Right cardiac atrium (tissue), 5 donors: ENCODE measurements around the gene MEP1A. TPM values are rescaled to one million over a fixed set of nuclear protein-coding genes. Genes with fewer than 3 reads are reported as not detected.
"Not testable (repeated sequence)": the region's sequence is repeated elsewhere in the genome, so short reads cannot be mapped to it uniquely, and the experiment has no call there.

Experiments used
- ATAC-seq, 2 donors: fragments of 200-7000 bp; cut with Tn5 transposase; one replicate each; pipeline versions ENCODE4 v1.8.0 to v1.9.1; 2020; ENCODE audit warnings: moderate library complexity in 2 of 2, mild to moderate bottlenecking in 1 of 2
- DNase-seq, 3 donors: peaks; one replicate each; pipeline ENCODE4 v3.0.0-alpha.2; 2020
- H3K27ac ChIP-seq: one replicate; pipeline ENCODE4 v1.5.1; 2013; ENCODE audit warnings: mild to moderate bottlenecking, low read length, control low read depth, moderate library complexity
- H3K27me3 ChIP-seq: one replicate; pipeline ENCODE4 v1.6.1; 2013; ENCODE audit not compliant: control insufficient read depth, insufficient read depth
- H3K4me1 ChIP-seq: one replicate; pipeline ENCODE4 v1.6.1; 2013; ENCODE audit warnings: low read length; ENCODE audit not compliant: control insufficient read depth, insufficient read depth
- H3K4me3 ChIP-seq: one replicate; pipeline ENCODE4 v1.5.1; 2013; ENCODE audit warnings: low read length, control low read depth
- H3K9me3 ChIP-seq: one replicate; pipeline ENCODE4 v1.6.1; 2013; ENCODE audit warnings: low read length; ENCODE audit not compliant: control insufficient read depth
- WGBS: extraction: QIAGEN DNeasy Blood & Tissue Kit; methylation state at CpG from one replicate; pipeline ENCODE4 v1.1.7; 2013; 5-methylcytosine and 5-hydroxymethylcytosine counted together
- intact Hi-C, 4 donors: fragments of 100-400 bp; cut with DNase I; formaldehyde crosslinking; loops; one replicate each; pipeline versions ENCODE4 v1.11.0 to v1.14.0; 2022 to 2023
- polyA plus RNA-seq: library from polyadenylated mRNA; stranded (reverse); fragments of 200-250 nt; gene quantifications from one replicate; pipeline ENCODE4 v1.2.3, GENCODE V29; 2013
- total RNA-seq, 4 donors: library from RNA; stranded (reverse); fragmentation: NEBNext Ultra II Directional; extraction: Animal tissue kit (Norgen Biotek cat#: 25700); gene quantifications; one replicate each; pipeline ENCODE4 v1.2.1, GENCODE V29; 2021
- donor health status: healthy with polysubstance abuse.
- donor health status: DM: no; HTN: yes; CAD: no.
- donor health status: DM: no; HTN: no; CAD: no.
- donor health status: DM: no; HTN: yes; CAD: no; lungs with severe emphysema.
- donor health status: DM: yes; HTN: yes; CAD: no.

The MEP1A gene
- total and polyA plus RNA-seq, 5 donors, result not detected

DNA sequence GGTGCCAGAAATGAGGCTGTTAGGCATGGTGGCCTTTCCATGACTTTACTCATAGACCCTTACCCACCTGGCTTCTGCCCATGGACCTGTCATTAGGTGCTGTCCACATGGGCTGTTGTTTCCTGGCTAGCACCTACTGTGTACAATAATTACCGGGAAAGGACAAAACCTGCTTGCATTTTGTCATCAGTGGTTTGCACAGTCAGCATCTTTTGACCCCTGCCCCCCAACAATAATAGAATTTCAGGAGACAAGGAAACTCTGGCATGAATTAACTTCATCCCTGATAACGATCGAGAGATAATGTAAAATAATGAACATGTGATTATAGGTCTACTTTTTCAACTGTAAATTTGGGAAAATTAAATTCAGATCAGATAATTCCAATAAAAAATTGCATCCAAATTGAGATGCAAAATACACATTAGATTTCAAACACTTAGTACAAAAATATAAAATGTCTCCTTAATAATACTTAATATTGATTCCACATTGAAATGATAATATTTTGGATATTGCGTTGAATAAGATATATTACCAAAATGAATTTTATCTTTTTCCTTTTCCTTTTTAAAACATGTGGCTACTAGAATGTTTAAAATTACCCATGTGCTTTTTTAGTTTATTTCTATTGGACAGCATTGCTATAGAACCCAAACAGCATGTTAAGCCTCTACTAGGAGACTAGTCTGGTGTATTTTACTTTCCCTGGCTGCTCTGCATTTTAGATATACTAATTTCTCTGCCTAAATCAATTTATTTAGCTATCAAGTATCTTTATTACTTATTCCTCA lies 34.0 kb upstream of the MEP1A start:
- intact Hi-C loops, result no loop called here
- 89% methylated on average over 4 of the region's 4 CpGs for WGBS

GRCh38 chr6:46760925-46761324 lies 32.3 kb upstream of the MEP1A start:
- Histone ChIP-seq H3K9me3 (no peaks in the 10 kb centered on the region), H3K4me3 (no peak overlapping the region), H3K4me1 (peaks cover 2% of the 10 kb centered on the region), H3K27me3 (no peaks in the 10 kb centered on the region), H3K27ac (no peak overlapping the region)
- 72% methylated on average over 3 of the region's 3 CpGs for WGBS
- intact Hi-C loops, result no loop called here
- no peak for ATAC-seq
- no peak for DNase-seq

More for the DNA sequence above, 34.0 kb upstream of the MEP1A start:
- H3K4me3 ChIP-seq, result no peak overlapping the region
- DNase-seq, result no peak
- H3K27ac ChIP-seq, result no peak overlapping the region
- H3K9me3 ChIP-seq, result no peaks in the 10 kb centered on the region
- ATAC-seq, result no peak
- H3K27me3 ChIP-seq, result no peaks in the 10 kb centered on the region
- H3K4me1 ChIP-seq, result peaks cover 2% of the 10 kb centered on the region

GRCh38 chr6:46763466-46763865 lies 29.7 kb upstream of the MEP1A start:
- no peak for DNase-seq
- Histone ChIP-seq H3K27me3 (no peaks in the 10 kb centered on the region), H3K27ac (no peak overlapping the region), H3K4me3 (no peak overlapping the region), H3K9me3 (no peaks in the 10 kb centered on the region), H3K4me1 (no peaks in the 10 kb centered on the region)
- WGBS, result 72% methylated on average over 2 of the region's 2 CpGs
- intact Hi-C loops, result no loop called here
- no peak for ATAC-seq

DNA sequence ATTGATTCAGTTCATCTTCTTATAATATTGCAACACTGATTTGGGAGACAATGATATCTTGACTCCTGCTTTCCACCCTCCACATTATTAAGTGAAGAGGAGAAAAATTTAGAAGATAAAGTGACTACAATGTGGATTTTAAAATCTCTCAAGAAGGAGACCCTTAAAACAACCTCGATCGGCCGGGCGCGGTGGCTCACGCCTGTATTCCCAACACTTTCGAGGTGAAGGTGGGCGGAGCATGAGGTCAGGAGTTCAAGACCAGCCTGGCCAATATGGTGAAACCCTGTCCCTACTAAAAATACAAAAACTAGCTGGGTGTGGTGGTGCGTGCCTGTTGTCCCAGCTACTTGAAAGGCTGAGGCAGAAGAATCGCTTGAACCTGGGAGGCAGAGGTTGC lies 28.9 kb upstream of the MEP1A start:
- intact Hi-C loops, H3K9me3 ChIP-seq, H3K4me3 ChIP-seq, H3K27ac ChIP-seq, H3K4me1 ChIP-seq, H3K27me3 ChIP-seq, ATAC-seq: not testable (repeated sequence)
- peak in 1 of 3 donors; percentile 48 for DNase-seq
- 92% methylated on average over 10 of the region's 10 CpGs for WGBS

DNA sequence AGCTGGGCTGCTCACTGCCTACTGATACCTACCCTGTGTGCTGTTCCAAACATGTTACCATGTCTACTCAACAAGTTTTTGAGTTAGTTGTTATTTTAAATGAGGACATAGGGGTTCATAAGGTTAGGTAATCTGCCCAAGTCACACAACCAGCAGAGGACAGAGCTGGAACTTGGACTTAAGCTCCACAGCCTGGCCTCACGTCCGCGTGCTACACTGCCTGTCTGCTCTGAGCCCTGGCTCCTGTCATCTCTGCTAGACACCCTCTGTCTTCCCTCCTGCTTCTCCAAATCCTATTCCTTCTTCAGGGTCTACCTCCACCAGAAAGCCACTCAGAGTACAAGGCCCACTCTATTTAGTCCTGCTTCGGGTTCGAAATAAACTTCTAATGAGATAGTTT lies 28.2 kb upstream of the MEP1A start:
- intact Hi-C loops, result no loop called here
- no peaks in the 10 kb centered on the region for H3K9me3 ChIP-seq
- no peaks in the 10 kb centered on the region for H3K27me3 ChIP-seq
- ATAC-seq, result no peak
- no peak overlapping the region for H3K4me3 ChIP-seq
- DNase-seq, result no peak
- H3K27ac ChIP-seq, result no peak overlapping the region
- WGBS, result 87% methylated on average over 5 of the region's 5 CpGs
- H3K4me1 ChIP-seq, result no peaks in the 10 kb centered on the region

- Histone ChIP-seq H3K4me1 (no peaks in the 10 kb centered on the region), H3K27ac (no peak overlapping the region)
Measured at GRCh38 chr6:46772016-46772415, 21.2 kb upstream of the MEP1A start.

DNA sequence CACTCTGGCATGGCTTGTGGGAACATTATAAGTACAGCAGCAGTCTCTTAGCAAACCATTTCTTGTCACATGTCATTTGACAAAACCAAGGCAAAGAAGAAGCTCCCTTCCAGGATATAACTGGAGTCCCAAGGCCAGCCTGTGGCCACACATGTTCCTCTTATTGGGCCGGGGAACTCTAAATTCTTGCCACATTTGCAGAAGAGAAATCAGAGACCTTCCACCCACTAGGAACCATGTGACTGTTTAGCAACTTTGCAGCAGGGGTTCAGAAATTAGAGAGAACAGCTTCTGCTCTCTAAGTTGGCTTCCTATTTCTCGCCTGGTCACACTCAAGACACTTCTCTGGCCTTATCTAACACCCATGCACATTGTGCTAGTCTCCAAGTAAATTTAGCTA lies 20.4 kb upstream of the MEP1A start:
- DNase-seq, result peak; percentile 23 to 62 (median 56)
- Histone ChIP-seq H3K4me3 (no peak overlapping the region), H3K4me1 (no peaks in the 10 kb centered on the region), H3K9me3 (no peaks in the 10 kb centered on the region), H3K27me3 (no peaks in the 10 kb centered on the region), H3K27ac (no peak overlapping the region)
- intact Hi-C loops, result loop anchor here in 1 of 4 donors (10.0 kb wide), 1 partner anchor 68 kb away; no protein-coding TSS in a partner anchor
- peak; percentile 80 to 90 for ATAC-seq
- WGBS, result 31% methylated on average over 2 of the region's 2 CpGs

More at GRCh38 chr6:46772016-46772415, 21.2 kb upstream of the MEP1A start:
- WGBS, result 69% methylated on average over 1 of the region's 1 CpG
- DNase-seq (no peak), ATAC-seq (no peak)
- intact Hi-C loops, result loop anchor here in 1 of 4 donors (10.0 kb wide), 1 partner anchor 67 kb away; no protein-coding TSS in a partner anchor
- no peaks in the 10 kb centered on the region for H3K27me3 ChIP-seq
- no peaks in the 10 kb centered on the region for H3K9me3 ChIP-seq
- no peak overlapping the region for H3K4me3 ChIP-seq

- ATAC-seq (no peak), DNase-seq (no peak)
- Histone ChIP-seq H3K9me3 (no peaks in the 10 kb centered on the region), H3K4me3 (no peak overlapping the region), H3K27me3 (no peaks in the 10 kb centered on the region), H3K27ac (no peak overlapping the region), H3K4me1 (no peaks in the 10 kb centered on the region)
- 43% methylated on average over 1 of the region's 1 CpG for WGBS
- intact Hi-C loops, result loop anchor here in 1 of 4 donors (10.0 kb wide), 1 partner anchor 69 kb away; no protein-coding TSS in a partner anchor
Measured at GRCh38 chr6:46773201-46773855, 19.9 kb upstream of the MEP1A start.

DNA sequence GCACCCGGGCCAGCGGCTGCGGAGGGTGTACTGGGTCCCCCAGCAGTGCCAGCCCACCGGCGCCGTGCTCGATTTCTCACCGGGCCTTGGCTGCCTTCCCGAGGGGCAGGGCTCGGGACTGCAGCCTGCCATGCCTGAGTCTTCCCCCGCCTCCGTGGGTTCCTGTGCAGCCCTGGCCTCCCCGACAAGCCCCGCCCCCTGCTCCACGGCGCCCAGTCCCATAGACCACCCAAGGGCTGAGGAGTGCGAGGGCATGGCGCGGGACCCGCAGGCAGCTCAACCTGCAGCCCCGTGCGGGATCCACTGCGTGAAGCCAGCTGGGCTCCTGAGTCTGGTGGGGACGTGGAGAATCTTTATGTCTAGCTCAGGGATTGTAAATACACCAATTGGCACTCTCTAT lies 18.5 kb upstream of the MEP1A start:
- ATAC-seq, H3K9me3 ChIP-seq, H3K4me1 ChIP-seq, H3K27me3 ChIP-seq, H3K4me3 ChIP-seq, H3K27ac ChIP-seq: not testable (repeated sequence)
- intact Hi-C loops, result loop anchor here in 1 of 4 donors (10.0 kb wide), 1 partner anchor 70 kb away; no protein-coding TSS in a partner anchor
- 95% methylated on average over 21 of the region's 24 CpGs for WGBS
- DNase-seq, result peak in 2 of 3 donors; percentile 45 to 46

DNA sequence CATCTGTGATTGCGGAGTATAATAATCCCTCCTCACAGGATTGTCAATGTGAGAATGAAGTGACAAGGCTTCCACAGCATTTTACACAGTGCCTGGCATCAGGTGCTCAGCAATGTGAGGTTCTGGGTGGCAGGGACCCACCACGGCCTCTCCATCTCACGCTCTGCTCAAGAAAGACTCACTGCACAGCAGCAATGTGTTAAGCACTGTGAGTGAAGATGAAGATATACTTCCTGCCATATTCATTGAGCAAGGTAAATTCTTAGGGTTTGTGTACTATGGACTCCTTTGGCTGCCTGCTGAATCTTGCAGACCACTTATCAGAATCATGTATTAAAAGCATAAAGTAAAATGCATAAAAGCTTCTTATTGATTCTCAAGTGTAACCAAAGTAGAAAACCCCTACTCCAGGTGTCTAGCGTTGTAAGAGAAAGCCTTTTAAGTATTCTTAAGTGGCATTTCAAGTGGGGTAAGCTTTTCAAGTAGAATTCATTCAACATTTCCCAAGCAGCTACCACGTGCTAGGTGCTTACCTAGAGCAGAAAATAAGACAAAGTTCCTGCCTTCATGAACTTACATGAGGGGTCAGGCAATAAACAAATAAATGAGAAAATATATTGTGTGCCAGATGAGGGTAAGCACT lies 17.0 kb upstream of the MEP1A start:
- no peaks in the 10 kb centered on the region for H3K9me3 ChIP-seq
- no peaks in the 10 kb centered on the region for H3K4me1 ChIP-seq
- H3K27me3 ChIP-seq, result no peaks in the 10 kb centered on the region
- 85% methylated on average over 5 of the region's 5 CpGs for WGBS
- H3K27ac ChIP-seq, result no peak overlapping the region
- ATAC-seq (no peak), DNase-seq (no peak)
- intact Hi-C loops, result loop anchor here in 1 of 4 donors (10.0 kb wide), 1 partner anchor 71 kb away; no protein-coding TSS in a partner anchor
- no peak overlapping the region for H3K4me3 ChIP-seq
